GM12864 (cell line): ENCODE data around the gene PARD3B.

ENCODE experiments used
- DNase-seq: peaks from one replicate; pipeline ENCODE4 v3.0.0-alpha.2; 2011; ENCODE audit warnings: low read depth
- H3K4me3 ChIP-seq: 2 replicates; pipeline ENCODE4 v1.5.1; 2011; ENCODE audit warnings: mild to moderate bottlenecking, low read depth, low read length, control low read depth
- TF ChIP-seq, protein P1 (sequence below): IDR thresholded peaks from 2 replicates; pipeline ENCODE4 v1.5.1; 2011; ENCODE audit warnings: low read depth, mild to moderate bottlenecking, moderate library complexity, low read length, control low read depth, inconsistent platforms; ENCODE audit errors: missing control alignments

PARD3B gene

DNA sequence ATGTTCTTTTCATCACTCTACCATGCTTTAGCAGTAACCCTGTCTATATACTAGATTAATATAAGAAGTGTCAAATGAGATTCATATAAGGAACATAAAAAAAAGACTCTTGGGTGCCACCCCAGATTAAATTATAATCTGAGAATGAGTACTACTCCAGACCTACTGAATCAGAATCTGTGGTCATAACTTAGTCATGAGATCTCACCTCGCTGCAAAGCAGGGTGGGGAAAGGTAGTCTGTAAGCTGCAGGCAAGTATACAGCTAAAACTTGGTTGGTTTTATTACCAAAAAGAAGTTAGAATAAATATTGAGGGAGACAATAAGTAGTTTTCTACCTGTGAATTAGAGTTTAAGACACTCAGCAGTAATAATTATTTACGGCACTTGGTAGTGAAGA lies 175.6 kb downstream of the PARD3B start:
- DNase-seq, result no peak
- TF ChIP-seq, protein P1, sequence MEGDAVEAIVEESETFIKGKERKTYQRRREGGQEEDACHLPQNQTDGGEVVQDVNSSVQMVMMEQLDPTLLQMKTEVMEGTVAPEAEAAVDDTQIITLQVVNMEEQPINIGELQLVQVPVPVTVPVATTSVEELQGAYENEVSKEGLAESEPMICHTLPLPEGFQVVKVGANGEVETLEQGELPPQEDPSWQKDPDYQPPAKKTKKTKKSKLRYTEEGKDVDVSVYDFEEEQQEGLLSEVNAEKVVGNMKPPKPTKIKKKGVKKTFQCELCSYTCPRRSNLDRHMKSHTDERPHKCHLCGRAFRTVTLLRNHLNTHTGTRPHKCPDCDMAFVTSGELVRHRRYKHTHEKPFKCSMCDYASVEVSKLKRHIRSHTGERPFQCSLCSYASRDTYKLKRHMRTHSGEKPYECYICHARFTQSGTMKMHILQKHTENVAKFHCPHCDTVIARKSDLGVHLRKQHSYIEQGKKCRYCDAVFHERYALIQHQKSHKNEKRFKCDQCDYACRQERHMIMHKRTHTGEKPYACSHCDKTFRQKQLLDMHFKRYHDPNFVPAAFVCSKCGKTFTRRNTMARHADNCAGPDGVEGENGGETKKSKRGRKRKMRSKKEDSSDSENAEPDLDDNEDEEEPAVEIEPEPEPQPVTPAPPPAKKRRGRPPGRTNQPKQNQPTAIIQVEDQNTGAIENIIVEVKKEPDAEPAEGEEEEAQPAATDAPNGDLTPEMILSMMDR, result no peak
- no peak overlapping the region for H3K4me3 ChIP-seq

DNA sequence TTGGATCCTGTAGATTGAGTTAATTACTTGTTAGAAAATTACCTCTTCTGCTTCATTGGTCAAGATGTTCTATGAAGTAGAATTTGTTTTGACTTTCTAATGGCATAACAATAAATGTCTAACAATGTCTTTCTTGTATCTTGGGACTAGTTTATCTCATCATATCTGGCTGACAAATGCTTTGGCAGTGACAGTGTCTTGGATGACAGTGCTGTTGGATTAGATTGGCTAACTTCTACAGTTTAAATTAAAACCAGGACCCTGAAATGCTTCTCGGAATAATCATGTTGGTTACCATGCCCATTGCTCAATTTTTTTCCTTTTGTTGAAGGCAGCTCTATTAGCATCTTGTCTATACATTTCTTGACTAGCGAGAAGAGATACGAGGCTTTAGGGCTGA lies 176.9 kb downstream of the PARD3B start:
- TF ChIP-seq, protein P1, result no peak
- no peak overlapping the region for H3K4me3 ChIP-seq
- DNase-seq, result no peak

DNA sequence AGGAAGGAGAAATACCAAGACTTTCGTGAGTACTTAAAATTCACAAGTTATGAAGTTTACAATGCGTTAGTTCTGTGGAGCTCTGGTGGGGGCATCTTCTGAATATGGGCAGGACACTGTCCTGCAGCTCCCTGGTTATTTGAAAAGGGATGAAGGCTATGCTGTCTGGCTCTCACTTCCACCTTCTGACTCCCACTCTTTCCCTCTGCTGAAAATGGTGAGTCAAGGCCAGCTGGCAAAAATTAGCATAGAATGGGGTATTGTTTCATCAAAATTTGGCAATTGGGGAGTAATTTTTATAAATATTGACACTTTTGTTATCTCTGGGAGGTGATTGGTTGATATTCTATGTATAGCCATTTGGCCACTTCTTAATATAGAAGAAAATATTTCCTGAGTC lies 177.4 kb downstream of the PARD3B start:
- TF ChIP-seq, protein P1, result no peak
- no peak overlapping the region for H3K4me3 ChIP-seq
- no peak for DNase-seq

DNA sequence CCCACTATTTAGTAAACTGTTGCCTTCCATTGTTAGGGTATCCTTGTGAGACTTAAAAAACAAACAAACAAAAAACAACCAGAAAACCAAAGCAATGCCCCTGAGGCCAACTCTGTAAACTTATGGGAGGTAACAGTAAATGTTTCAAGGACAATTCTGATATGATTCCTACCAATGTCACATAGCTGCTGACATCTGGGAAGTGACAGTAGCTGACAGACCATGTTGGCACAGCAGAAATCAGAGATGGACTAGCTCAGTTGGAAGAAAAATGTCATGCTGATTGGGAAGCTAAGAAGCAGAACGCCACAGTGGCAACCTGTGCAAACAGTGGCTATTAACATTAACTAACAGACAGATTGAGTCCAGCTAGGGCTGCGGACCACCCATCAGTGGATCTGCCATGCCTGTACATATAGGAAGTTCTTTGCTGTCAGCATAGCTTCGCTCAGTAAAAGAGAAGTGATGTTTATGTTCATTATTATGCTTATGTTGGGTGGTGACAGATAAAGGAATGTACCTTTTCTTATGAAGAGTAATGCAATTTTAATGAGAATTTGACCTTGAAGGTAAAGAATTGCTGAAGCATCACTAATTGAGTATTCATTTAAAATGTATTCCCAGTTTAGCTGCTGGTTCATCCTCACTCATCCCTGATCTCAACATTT lies 180.6 kb downstream of the PARD3B start:
- TF ChIP-seq, protein P1, result no peak
- no peak overlapping the region for H3K4me3 ChIP-seq
- no peak for DNase-seq

DNA sequence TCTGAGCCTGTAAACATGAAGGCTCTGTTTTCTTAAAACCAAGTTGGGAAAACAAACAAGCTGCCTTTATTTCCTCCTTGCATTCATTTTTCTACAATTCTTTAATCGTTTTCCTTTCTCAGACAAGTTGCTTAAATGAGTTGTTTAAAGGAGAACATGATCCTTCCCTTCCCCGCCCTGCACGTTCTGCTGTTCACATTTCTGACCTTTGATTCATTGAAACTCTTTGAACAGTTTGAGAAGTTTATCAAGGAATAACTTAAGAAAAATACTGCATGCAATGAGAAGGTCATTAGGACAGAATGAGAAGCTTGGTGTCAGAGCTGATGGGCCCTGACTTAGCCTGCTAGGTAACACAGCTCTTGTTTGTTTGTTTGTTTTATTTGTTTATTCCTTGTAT lies 181.6 kb downstream of the PARD3B start:
- no peak for DNase-seq
- TF ChIP-seq, protein P1, result no peak
- H3K4me3 ChIP-seq, result no peak overlapping the region

DNA sequence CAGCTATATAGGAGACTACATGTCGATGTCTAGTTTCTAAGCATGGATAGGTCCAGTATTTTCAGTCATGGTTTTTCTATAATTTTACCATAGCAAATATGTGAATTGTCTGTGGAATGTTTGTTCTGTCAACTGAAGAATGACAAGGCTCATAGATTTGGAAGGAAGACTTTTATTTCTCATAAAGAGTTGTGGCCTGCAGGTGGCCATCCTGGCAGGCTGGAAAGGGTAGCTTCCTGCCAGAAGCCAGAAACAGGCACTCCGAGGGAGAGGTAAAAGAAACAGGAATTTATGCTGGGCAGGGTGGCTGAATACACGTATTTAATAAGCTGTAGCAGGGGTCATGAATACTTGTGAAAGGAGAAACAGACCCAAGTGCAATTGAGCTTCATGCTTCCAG lies 182.1 kb downstream of the PARD3B start:
- TF ChIP-seq, protein P1, result no peak
- no peak for DNase-seq
- no peak overlapping the region for H3K4me3 ChIP-seq

DNA sequence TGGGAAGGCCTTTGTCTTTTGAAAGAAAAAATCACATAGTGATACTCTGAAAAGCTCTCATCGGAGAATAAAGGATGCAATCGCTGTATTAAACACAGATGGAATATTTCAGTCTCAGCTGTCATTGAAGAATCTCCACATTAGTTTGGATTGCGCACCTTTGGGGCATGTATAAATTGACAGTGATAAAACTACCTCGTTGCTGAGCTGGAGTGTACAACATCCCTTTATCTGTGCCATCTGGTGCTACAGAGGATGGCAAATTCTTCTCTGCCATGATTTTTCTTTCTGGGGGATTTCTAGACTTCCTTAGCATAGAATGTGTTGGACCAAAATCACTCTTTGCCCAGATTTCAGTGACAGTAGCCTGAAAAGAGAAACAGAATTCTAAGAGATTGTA lies 185.3 kb downstream of the PARD3B start:
- no peak overlapping the region for H3K4me3 ChIP-seq
- DNase-seq, result no peak
- TF ChIP-seq, protein P1, result no peak
